ENCODE results near the gene C10orf53.
"Not testable (repeated sequence)": the region's sequence is repeated elsewhere in the genome, so short reads cannot be mapped to it uniquely, and the experiment has no call there.

The C10orf53 gene

DNA sequence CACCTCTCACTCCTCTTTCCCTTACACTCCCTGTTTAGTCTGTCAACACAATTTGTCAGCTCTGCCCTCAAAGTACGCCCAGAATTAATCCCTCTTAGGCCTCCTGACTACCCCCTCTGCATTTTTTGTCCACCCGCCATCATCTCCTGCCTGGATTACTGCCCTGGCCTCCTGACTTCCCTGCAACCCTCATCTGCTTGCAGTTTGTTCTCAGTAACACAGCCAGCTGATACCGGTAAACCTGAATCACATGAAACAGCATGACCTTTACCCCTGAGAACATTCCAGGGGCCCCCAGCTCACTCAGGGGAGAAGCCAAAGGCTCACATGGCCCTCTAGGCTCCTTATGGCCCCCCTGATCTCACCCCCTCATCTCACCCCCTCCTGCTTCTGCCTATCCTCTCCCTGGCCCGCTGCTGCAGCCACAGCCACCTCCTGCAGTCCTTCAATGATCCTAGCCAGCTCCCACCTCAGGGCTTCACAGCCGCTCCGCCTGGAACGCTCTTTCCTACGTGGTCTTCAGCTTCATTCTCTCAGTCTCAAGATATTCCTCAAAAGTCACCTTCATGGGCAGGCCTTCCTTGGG is 8.9 kb downstream of the C10orf53 start:
- no peak for DNase-seq (ENCODE audit: low spot score)

GRCh38 chr10:49688920-49689319 is 9.5 kb downstream of the C10orf53 start:
- DNase-seq (ENCODE audit: low spot score): no peak

DNA sequence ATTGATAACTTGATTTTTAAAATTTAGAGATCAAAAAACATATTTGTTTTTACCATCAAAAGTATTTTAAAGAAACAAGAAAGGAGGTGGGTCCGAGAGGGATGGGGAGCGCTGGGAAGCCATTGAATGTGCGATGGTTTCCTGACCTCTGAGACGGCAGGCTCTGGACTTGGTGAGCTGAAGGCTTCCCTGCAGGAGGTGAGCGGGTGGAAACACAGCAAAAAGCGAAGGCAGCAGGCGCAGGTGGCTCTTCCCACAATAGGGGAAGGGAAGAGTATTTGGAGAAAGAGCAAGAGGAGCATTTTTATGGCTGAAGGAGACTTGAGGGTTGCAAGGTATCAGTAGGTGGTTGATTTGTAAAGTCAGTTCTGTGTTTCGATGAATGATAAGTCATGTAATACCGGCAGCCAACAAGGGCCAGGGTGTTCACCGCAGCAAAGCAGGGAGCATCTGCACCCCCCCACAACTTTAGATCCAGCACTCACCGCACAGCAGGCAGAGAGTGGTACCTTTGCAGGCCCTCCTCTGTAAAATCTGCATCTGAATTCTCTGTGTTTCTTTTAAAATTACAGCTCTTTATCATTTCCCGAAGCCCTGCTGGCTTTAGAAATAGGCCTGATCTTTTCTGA is 10.5 kb downstream of the C10orf53 start:
- DNase-seq (ENCODE audit: low spot score): no peak

DNA sequence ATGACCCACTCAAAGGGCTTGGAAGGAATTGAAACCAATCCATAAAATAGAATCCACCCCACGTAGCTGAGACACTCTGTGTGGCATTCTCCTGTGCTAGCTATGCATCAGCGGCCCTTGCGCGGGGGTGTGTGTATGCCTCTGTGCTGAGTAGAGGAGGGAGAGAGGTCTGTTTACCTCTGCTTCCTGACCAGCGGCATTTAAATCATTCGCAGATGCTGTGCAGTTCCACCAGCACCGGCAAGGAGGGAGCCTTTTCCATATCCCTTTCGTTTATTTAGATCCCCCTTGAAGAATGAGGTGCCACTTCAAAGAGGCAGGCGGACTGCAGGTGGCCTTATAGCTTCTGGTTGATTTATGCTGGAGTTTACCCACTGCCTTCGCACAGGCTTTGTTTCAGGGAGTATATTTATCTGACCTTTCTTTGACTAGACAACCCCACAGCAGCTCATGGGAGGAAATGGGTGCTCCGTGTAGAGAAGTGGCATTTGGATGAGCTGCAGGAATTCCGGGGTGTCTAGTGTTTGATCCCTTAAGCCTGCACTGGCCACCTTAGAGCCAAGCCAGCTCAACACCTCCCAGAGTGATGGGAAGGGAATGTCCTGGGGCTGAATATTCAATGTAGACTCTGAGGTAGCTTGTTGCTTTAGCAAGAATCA is 11.4 kb downstream of the C10orf53 start:
- no peak for DNase-seq (ENCODE audit: low spot score)

DNA sequence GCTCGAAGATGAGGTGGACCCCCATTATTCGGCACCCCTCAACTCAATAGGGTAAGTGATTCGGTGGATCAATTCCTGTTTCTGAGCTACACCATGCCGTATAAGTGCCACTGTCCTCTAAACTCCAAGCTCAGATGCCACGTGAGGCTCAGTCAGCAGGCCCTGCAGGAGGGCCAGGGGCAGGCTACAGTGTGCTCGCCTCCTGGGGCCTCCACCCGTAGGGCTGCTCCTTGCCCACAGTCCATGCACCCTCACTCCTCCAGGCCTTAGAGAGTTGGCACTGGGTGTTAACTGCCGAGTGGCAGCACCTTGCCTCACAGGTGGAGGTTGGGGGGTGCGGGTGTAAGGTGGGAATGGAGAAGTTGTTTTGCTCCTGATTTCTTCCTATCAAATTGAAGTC is 12.1 kb downstream of the C10orf53 start:
- no peak for DNase-seq (ENCODE audit: low spot score)

GRCh38 chr10:49694466-49694865 is 15.0 kb downstream of the C10orf53 start:
- no peak for DNase-seq (ENCODE audit: low spot score)

GRCh38 chr10:49696311-49696710 is 16.9 kb downstream of the C10orf53 start:
- no peak for DNase-seq (ENCODE audit: low spot score)

DNA sequence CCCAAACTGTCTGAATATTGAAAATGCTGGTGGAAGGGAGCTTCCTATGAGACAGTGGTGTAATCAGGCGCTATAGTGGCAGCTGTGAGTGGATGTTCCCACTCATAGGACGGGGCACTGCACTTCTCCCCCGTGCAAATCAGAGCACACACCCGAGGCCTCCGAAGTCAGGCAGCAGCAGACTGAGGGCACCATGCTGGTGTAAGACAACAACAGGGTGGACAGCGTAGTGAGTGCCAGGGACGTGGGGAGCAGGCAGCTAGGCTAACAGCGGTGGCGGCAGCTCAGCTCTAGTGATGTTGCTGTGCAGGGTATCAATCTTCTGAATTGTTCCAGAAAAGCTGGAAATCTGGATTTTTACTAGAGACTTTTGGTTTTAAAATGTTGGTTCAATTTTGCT is 19.2 kb downstream of the C10orf53 start:
- DNase-seq (ENCODE audit: low spot score): no peak

DNA sequence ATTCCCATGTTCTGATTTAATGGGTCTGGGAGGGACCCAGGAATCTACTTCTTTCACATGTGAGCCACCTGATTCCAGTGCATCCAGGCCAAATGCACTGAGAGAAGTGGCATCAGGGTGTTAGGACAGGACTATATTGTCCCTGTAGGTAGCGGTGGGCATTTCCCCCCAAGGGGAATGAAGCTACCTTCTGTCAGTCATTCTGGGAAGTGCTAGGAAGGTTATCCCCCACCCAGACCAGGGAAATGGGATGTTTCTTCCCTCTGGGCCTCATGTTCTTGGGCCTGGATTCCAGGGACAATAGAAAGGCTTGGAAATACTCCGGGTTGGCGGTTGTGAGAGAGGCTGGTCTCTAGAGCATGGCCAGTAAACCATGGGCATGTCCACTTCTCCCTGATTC is 20.8 kb downstream of the C10orf53 start:
- DNase-seq (ENCODE audit: low spot score): no peak

- no peak for DNase-seq (ENCODE audit: low spot score)
Measured at GRCh38 chr10:49700997-49701396, 21.5 kb downstream of the C10orf53 start.

DNA sequence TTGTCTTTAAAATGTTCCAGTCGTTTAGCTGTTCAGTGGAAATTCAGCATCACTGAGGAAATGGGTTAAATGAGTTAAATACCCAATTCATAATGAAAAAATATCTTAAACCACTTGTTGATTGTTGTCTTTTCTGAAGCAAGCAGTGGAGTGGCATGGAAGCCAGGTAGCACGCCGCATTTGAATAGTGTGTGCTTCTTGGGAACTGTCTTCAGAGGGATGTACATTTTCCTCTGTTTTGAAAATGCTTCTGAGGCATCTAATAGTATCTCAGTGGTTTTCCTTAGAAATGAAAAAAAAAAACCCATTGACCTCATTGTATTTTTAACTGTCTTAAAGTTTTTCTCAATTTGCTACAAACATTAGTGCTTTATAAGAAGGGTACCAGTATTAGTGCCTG is 28.1 kb downstream of the C10orf53 start:
- no peak for DNase-seq (ENCODE audit: low spot score)

GRCh38 chr10:49709934-49710333 is 30.5 kb downstream of the C10orf53 start:
- DNase-seq (ENCODE audit: low spot score): no peak

- no peak for DNase-seq (ENCODE audit: low spot score)
Measured at GRCh38 chr10:49710966-49711365, 31.5 kb downstream of the C10orf53 start.

DNA sequence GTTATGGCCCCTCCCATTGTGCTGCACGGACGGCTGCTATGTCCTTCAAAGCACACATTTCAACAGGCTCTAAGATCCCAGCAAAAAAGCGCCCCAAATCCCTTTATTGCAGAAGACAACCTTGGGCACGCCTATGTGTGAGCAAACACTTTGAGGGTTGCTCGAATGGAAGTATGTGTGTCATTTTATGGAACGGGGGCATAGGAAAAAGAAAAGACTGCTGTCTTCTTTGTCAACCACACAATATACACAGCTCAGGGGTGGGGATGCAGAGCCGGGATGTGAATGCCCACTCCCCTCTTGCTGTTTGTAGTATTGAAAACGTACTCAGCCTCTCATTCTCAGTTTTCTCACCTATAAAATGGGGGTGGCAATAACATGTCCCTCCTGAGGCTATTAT is 32.0 kb downstream of the C10orf53 start:
- no peak for DNase-seq (ENCODE audit: low spot score)

- DNase-seq (ENCODE audit: low spot score): no peak
Measured at GRCh38 chr10:49713266-49713665, 33.8 kb downstream of the C10orf53 start.

DNA sequence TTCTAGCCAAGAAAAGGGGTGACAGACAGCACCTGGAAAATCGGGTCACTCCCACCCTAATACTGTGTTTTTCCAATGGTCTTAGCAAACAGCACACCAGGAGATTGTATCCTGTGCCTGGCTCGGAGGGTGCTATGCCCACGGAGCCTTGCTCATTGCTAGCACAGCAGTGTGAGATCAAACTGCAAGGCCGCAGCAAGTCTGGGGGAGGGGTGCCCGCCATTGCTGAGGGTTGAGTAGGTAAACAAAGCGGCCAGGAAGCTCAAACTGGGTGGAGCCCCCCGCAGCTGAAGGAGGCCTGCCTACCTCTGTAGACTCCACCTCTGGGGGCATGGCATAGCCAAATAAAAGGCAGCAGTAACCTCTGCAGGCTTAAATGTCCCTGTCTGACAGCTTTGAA is 35.7 kb downstream of the C10orf53 start:
- not testable (repeated sequence) for DNase-seq (ENCODE audit: low spot score)

GRCh38 chr10:49726593-49726992 is 47.1 kb downstream of the C10orf53 start:
- DNase-seq (ENCODE audit: low spot score): no peak

GRCh38 chr10:49733866-49734265 is 54.4 kb downstream of the C10orf53 start:
- DNase-seq (ENCODE audit: low spot score): no peak

DNA sequence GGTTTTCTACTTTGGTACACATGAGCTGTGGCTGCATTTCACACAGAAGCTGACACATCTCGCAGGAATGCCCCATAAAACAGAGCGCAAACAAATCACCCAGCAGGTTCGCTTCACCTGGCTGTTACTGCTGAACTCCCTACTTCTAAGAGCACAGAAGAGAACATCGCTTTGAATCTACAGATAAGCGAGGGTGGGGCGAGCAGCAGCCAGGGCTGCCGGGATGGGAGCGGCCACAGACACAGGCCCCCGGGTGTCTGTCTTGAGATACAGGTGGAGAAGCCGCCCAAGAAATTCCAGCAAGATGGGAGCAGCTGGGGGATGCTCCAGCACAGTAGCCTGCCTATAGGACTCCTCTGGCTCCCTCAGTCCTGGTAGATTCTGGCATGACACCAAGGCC is 55.2 kb downstream of the C10orf53 start:
- DNase-seq (ENCODE audit: low spot score): no peak

DNA sequence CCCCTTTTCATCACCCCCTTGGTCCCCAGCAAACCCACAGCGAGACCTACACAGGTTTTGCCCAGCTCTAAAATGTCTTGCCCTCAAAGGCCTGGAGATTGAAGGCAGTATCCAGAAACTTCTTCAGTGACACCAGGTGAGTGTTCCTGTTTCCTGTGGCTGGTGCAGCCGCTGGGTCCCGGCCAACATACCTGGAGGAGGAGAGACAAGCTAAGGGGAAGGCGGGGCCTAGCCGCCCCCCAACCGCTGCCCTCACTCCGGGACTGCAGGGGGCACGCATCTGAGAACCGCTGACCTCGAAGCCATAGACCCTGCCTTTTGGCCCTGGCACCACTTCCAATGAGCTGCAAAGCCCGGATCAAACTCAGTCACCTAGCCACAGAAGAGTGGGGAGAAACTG is 55.7 kb downstream of the C10orf53 start:
- DNase-seq (ENCODE audit: low spot score): no peak

DNA sequence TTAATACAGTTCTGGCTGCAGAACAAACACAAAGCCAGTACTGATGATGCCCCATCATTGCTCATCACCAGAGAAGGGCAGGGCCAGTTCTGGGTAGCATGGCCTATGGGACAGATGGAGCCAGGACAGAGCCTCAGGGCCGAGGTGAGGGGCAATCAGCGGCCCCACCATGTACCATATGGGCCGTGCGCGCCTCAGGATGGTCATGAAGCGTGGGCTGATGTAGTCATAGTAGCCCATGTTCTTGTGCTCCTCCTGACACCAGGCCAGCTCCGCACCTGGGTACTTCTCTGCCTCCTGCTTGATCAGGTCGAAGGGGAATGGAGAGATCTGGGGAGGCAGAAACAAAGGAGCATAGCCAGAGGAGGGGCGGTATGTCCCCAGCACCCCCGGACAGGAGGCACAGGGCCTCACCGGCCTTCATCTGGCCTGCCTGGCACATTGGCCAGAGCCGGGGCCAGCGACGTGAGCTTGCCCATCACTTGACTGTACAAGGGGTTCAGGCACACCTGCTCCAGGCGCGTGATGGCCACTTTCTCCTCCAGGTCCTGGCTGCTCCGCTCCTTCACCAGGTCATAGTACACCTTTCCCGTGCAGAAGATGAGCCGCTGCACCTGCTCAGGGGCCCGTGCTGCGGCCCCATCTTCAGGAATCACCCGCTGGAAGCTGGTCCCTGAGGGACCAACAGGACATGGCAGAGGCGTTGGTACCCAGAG is 56.6 kb downstream of the C10orf53 start:
- DNase-seq (ENCODE audit: low spot score): no peak

DNA sequence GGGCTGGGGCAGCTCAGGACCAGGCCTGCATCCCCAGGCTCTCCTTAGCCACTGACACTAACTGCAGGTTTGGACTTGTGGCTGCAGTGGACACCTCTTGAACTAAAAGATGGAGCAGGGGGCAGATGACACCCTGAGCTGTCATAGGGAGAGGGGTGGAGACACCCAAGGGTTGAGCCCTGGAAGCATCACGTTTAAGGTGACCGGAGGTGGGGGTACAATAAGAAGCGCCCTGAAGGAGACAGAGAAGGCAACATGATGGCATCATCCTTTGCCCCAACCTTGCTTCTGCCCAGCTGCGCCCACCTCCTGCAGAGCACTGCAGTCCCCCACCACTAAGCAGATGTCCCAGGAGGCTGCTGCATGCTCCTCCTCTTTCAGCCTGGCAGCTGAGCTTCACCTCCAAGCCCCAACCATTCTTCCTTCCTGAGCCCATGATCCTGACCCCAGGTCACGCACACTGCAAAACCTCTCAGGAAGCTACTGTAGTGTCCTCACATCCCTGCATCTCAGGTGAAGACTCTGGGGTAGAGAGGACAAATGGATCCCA is 57.2 kb downstream of the C10orf53 start:
- DNase-seq (ENCODE audit: low spot score): no peak
